GM23338 (cell line): ENCODE results near the gene EML3. TPM values are rescaled to one million over a fixed set of nuclear protein-coding genes. Genes with fewer than 3 reads are reported as not detected.

ENCODE experiments used
- ATAC-seq: fragments of 200-7000 bp; cut with Tn5 transposase; 3 replicates; pipeline ENCODE4 v1.9.1; 2020
- DNase-seq: peaks from one replicate; pipeline ENCODE4 v3.0.0-alpha.2; 2015; ENCODE audit warnings: low spot score
- H2AFZ ChIP-seq: fragments of 200-600 bp; sonication (generic); 2 replicates; pipeline ENCODE4 v1.8.0; 2016; ENCODE audit warnings: antibody characterized with exemption, mild to moderate bottlenecking, moderate library complexity
- H3F3A ChIP-seq: fragments of 200-600 bp; sonication (generic); replicated peaks from 2 replicates; pipeline ENCODE4 v1.8.0; 2017; ENCODE audit warnings: antibody characterized with exemption, mixed run types, low read depth
- H3K27ac ChIP-seq: fragments of 200-600 bp; sonication (generic); 2 replicates; pipeline ENCODE4 v1.6.1; 2016; ENCODE audit warnings: low read depth
- H3K27me3 ChIP-seq: fragments of 200-600 bp; sonication (generic); 2 replicates; pipeline ENCODE4 v1.8.0; 2016; ENCODE audit warnings: mild to moderate bottlenecking, mixed run types, moderate library complexity; ENCODE audit not compliant: insufficient read depth
- H3K36me3 ChIP-seq: fragments of 200-600 bp; sonication (generic); 2 replicates; pipeline ENCODE4 v1.8.0; 2016; ENCODE audit warnings: mild to moderate bottlenecking; ENCODE audit not compliant: insufficient read depth
- H3K4me1 ChIP-seq: fragments of 200-600 bp; sonication (generic); 2 replicates; pipeline ENCODE4 v1.8.0; 2016; ENCODE audit warnings: mild to moderate bottlenecking, moderate library complexity; ENCODE audit not compliant: insufficient read depth
- H3K4me2 ChIP-seq: fragments of 200-600 bp; sonication (generic); 2 replicates; pipeline ENCODE4 v1.7.1; 2017; ENCODE audit warnings: mixed run types
- H3K4me3 ChIP-seq: fragments of 200-600 bp; sonication (generic); 2 replicates; pipeline ENCODE4 v1.6.1; 2016; ENCODE audit warnings: mixed run types
- H3K79me2 ChIP-seq: fragments of 200-600 bp; sonication (generic); replicated peaks from 2 replicates; pipeline ENCODE4 v1.8.0; 2017; ENCODE audit warnings: mild to moderate bottlenecking; ENCODE audit not compliant: insufficient read depth
- H3K9me2 ChIP-seq: fragments of 200-600 bp; sonication (generic); 2 replicates; pipeline ENCODE4 v1.8.0; 2017; ENCODE audit not compliant: insufficient read depth
- H4K20me1 ChIP-seq: fragments of 200-600 bp; sonication (generic); replicated peaks from 2 replicates; pipeline ENCODE4 v1.8.0; 2017; ENCODE audit warnings: mild to moderate bottlenecking; ENCODE audit not compliant: insufficient read depth
- H3K27ac Mint-ChIP-seq: 2 replicates; pipeline ENCODE4 v1.8.0; 2020; ENCODE audit warnings: inconsistent platforms, mild to moderate bottlenecking, moderate library complexity, mixed read lengths
- H3K27me3 Mint-ChIP-seq: 3 replicates; pipeline ENCODE4 v1.8.0; 2022; ENCODE audit warnings: low read depth, mild to moderate bottlenecking, moderate library complexity, mixed read lengths, inconsistent platforms; ENCODE audit not compliant: insufficient read depth, poor library complexity
- H3K36me3 Mint-ChIP-seq: 3 replicates; pipeline ENCODE4 v1.8.0; 2021; ENCODE audit warnings: low read depth, mild to moderate bottlenecking, inconsistent platforms, moderate library complexity, mixed read lengths
- H3K4me1 Mint-ChIP-seq: 3 replicates; pipeline ENCODE4 v1.8.0; 2020; ENCODE audit warnings: mild to moderate bottlenecking, inconsistent platforms, mixed read lengths
- H3K4me3 Mint-ChIP-seq: 3 replicates; pipeline ENCODE4 v1.8.0; 2021; ENCODE audit warnings: moderate library complexity, mild to moderate bottlenecking, inconsistent platforms, mixed read lengths
- H3K9me3 Mint-ChIP-seq: 3 replicates; pipeline ENCODE4 v1.8.0; 2020; ENCODE audit warnings: moderate library complexity, mild to moderate bottlenecking, inconsistent platforms, mixed read lengths
- CTCF ChIP-seq, 2 experiments: fragments of 200-600 bp in 1 of 2; sonication (generic) in 1 of 2; conservative IDR thresholded peaks; 2 replicates each; pipeline versions ENCODE4 v1.5.1 to v1.6.1; 2016 to 2017; ENCODE audit warnings: antibody characterized with exemption in 2 of 2, low read depth in 2 of 2, mild to moderate bottlenecking in 2 of 2, moderate library complexity in 1 of 2
- ETS1 ChIP-seq: IDR thresholded peaks from 2 replicates; pipeline ENCODE4 v1.6.1; 2016; ENCODE audit warnings: antibody characterized with exemption
- EZH2 ChIP-seq: fragments of 200-600 bp; sonication (generic); IDR thresholded peaks from one replicate; pipeline ENCODE4 v1.8.0; 2017; ENCODE audit warnings: antibody characterized with exemption, mild to moderate bottlenecking, low read depth; ENCODE audit not compliant: unreplicated experiment
- EZH2phosphoT487 ChIP-seq: fragments of 200-600 bp; sonication (generic); IDR thresholded peaks from one replicate; pipeline ENCODE4 v1.8.1; 2018; ENCODE audit warnings: antibody characterized with exemption; ENCODE audit not compliant: unreplicated experiment
- JUNB ChIP-seq: IDR thresholded peaks from one replicate; pipeline ENCODE4 v1.6.1; 2016; ENCODE audit warnings: antibody characterized with exemption; ENCODE audit not compliant: unreplicated experiment
- NANOG ChIP-seq: IDR thresholded peaks from 2 replicates; pipeline ENCODE4 v1.6.1; 2016; ENCODE audit warnings: antibody characterized with exemption, borderline replicate concordance
- POLR2AphosphoS5 ChIP-seq: IDR thresholded peaks from 2 replicates; pipeline ENCODE4 v1.6.1; 2016; ENCODE audit warnings: antibody characterized with exemption, low read depth
- STAT1 ChIP-seq: IDR thresholded peaks from one replicate; pipeline ENCODE4 v1.6.1; 2016; ENCODE audit warnings: antibody characterized with exemption; ENCODE audit not compliant: unreplicated experiment
- ZNF114 ChIP-seq: fragments of 250-450 bp; sonication (Bioruptor Pico); IDR thresholded peaks from 2 replicates; pipeline ENCODE4 v1.5.0; 2020; ENCODE audit warnings: mild to moderate bottlenecking, moderate library complexity
- polyA plus RNA-seq: library from polyadenylated mRNA; unstranded; fragments of >200 nt; fragmentation: Nextera tagmentation; extraction: Ambion mirVana; gene quantifications from 2 replicates; pipeline ENCODE4 v1.2.1, GENCODE V29; 2016
- total RNA-seq: library from RNA; depleted of rRNA; stranded (reverse); fragments of >200 nt; shearing (Covaris generic); gene quantifications from 2 replicates; pipeline ENCODE4 v1.2.3, GENCODE V29; 2014
- TF ChIP-seq, protein P1 (sequence below): fragments of 250-450 bp; sonication (Bioruptor Pico); IDR thresholded peaks from 2 replicates; pipeline ENCODE4 v1.5.0; 2020; ENCODE audit warnings: mild to moderate bottlenecking, moderate library complexity
- TF ChIP-seq, protein P2 (sequence below): IDR thresholded peaks from one replicate; pipeline ENCODE4 v1.6.1; 2018; ENCODE audit warnings: antibody characterized with exemption; ENCODE audit not compliant: unreplicated experiment

Gene EML3
- total and polyA plus RNA-seq, 2 experiments from 2014 or later = 15.4 to 17.1 TPM

DNA sequence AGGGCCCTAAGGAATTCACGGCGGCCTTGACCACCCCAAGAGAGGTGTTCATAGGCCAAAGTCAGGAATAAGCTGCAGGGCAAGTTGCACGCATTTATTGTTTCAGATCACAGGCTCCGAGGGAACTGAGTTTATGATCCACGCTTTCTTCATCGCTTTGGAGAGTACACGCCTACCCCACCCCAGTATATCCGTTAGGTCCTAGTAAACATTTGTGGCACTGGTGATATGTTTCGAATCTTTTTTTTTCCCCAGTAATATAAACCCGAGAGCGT lies 33.0 kb upstream of the EML3 start (continued):
- TF ChIP-seq, protein P1, sequence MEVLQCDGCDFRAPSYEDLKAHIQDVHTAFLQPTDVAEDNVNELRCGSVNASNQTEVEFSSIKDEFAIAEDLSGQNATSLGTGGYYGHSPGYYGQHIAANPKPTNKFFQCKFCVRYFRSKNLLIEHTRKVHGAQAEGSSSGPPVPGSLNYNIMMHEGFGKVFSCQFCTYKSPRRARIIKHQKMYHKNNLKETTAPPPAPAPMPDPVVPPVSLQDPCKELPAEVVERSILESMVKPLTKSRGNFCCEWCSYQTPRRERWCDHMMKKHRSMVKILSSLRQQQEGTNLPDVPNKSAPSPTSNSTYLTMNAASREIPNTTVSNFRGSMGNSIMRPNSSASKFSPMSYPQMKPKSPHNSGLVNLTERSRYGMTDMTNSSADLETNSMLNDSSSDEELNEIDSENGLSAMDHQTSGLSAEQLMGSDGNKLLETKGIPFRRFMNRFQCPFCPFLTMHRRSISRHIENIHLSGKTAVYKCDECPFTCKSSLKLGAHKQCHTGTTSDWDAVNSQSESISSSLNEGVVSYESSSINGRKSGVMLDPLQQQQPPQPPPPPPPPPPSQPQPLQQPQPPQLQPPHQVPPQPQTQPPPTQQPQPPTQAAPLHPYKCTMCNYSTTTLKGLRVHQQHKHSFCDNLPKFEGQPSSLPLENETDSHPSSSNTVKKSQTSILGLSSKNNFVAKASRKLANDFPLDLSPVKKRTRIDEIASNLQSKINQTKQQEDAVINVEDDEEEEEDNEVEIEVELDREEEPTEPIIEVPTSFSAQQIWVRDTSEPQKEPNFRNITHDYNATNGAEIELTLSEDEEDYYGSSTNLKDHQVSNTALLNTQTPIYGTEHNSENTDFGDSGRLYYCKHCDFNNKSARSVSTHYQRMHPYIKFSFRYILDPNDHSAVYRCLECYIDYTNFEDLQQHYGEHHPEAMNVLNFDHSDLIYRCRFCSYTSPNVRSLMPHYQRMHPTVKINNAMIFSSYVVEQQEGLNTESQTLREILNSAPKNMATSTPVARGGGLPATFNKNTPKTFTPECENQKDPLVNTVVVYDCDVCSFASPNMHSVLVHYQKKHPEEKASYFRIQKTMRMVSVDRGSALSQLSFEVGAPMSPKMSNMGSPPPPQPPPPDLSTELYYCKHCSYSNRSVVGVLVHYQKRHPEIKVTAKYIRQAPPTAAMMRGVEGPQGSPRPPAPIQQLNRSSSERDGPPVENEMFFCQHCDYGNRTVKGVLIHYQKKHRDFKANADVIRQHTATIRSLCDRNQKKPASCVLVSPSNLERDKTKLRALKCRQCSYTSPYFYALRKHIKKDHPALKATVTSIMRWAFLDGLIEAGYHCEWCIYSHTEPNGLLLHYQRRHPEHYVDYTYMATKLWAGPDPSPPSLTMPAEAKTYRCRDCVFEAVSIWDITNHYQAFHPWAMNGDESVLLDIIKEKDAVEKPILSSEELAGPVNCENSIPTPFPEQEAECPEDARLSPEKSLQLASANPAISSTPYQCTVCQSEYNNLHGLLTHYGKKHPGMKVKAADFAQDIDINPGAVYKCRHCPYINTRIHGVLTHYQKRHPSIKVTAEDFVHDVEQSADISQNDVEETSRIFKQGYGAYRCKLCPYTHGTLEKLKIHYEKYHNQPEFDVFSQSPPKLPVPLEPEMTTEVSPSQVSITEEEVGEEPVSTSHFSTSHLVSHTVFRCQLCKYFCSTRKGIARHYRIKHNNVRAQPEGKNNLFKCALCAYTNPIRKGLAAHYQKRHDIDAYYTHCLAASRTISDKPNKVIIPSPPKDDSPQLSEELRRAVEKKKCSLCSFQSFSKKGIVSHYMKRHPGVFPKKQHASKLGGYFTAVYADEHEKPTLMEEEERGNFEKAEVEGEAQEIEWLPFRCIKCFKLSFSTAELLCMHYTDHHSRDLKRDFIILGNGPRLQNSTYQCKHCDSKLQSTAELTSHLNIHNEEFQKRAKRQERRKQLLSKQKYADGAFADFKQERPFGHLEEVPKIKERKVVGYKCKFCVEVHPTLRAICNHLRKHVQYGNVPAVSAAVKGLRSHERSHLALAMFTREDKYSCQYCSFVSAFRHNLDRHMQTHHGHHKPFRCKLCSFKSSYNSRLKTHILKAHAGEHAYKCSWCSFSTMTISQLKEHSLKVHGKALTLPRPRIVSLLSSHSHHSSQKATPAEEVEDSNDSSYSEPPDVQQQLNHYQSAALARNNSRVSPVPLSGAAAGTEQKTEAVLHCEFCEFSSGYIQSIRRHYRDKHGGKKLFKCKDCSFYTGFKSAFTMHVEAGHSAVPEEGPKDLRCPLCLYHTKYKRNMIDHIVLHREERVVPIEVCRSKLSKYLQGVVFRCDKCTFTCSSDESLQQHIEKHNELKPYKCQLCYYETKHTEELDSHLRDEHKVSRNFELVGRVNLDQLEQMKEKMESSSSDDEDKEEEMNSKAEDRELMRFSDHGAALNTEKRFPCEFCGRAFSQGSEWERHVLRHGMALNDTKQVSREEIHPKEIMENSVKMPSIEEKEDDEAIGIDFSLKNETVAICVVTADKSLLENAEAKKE (CRISPR knock-in tag) = no peak

DNA sequence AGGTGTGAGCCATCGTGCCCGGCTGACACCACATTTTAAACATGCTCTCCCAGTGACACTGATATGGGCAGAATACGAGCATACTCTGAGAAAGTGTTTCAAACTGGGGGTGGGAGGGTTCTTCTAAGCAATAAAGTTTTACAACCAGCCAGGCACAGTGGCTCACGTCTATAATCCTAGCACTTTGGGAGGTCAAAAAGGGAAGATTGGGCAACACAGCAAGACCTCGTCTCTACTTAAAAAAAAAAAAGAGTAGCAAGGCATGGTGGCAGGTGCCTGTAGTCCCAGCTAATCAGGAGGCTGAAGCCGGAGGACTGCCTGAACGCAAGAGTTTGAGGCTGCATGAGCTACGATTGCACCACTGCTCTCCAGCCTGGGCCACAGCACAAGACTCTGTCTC lies 31.6 kb upstream of the EML3 start:
- Mint-ChIP-seq H3K36me3 (peaks cover 37% of the 10 kb centered on the region), H3K9me3 (peaks cover 2% of the 10 kb centered on the region; the same call in 1 of the 3 replicates), H3K4me3 (peak overlapping the region; percentile 21; the same call in 1 of the 3 replicates), H3K27me3 (peaks cover 13% of the 10 kb centered on the region), H3K27ac (no peak overlapping the region), H3K4me1 (peaks cover 12% of the 10 kb centered on the region)
- no peaks in the 10 kb centered on the region; the same call in 1 of the 2 replicates for H3K4me1 ChIP-seq
- peaks cover 47% of the 10 kb centered on the region for H3K79me2 ChIP-seq
- ATAC-seq (no peak), DNase-seq (no peak)
- peaks cover 23% of the 10 kb centered on the region for H4K20me1 ChIP-seq
- no peak overlapping the region for H3K27ac ChIP-seq
- 0 out of 2 replicates have a peak, but pooled peaks cover 19% of the 10 kb centered on the region for H3F3A ChIP-seq
- H3K27me3 ChIP-seq = no peaks in the 10 kb centered on the region
- no peak overlapping the region for H3K4me2 ChIP-seq
- H2AFZ ChIP-seq = no peak overlapping the region
- H3K36me3 ChIP-seq = peaks cover 12% of the 10 kb centered on the region
- no peaks in the 10 kb centered on the region for H3K9me2 ChIP-seq
- no peak overlapping the region for H3K4me3 ChIP-seq
- no peak for TF ChIP-seq EZH2phosphoT487
- TF ChIP-seq ETS1 = no peak
- no peak for TF ChIP-seq CTCF (conservative IDR thresholded peaks at IDR 0.05; ENCODE audit: low read depth in 2 of 2)
- TF ChIP-seq, protein P2, sequence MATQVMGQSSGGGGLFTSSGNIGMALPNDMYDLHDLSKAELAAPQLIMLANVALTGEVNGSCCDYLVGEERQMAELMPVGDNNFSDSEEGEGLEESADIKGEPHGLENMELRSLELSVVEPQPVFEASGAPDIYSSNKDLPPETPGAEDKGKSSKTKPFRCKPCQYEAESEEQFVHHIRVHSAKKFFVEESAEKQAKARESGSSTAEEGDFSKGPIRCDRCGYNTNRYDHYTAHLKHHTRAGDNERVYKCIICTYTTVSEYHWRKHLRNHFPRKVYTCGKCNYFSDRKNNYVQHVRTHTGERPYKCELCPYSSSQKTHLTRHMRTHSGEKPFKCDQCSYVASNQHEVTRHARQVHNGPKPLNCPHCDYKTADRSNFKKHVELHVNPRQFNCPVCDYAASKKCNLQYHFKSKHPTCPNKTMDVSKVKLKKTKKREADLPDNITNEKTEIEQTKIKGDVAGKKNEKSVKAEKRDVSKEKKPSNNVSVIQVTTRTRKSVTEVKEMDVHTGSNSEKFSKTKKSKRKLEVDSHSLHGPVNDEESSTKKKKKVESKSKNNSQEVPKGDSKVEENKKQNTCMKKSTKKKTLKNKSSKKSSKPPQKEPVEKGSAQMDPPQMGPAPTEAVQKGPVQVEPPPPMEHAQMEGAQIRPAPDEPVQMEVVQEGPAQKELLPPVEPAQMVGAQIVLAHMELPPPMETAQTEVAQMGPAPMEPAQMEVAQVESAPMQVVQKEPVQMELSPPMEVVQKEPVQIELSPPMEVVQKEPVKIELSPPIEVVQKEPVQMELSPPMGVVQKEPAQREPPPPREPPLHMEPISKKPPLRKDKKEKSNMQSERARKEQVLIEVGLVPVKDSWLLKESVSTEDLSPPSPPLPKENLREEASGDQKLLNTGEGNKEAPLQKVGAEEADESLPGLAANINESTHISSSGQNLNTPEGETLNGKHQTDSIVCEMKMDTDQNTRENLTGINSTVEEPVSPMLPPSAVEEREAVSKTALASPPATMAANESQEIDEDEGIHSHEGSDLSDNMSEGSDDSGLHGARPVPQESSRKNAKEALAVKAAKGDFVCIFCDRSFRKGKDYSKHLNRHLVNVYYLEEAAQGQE = no peak
- TF ChIP-seq ZNF114 = no peak
- TF ChIP-seq POLR2AphosphoS5 = no peak
- no peak for TF ChIP-seq JUNB
- no peak for TF ChIP-seq EZH2
- TF ChIP-seq STAT1 = no peak
- no peak for TF ChIP-seq NANOG
